ENCODE results near the gene SLC35A3.
"Not testable (repeated sequence)": the region's sequence is repeated elsewhere in the genome, so short reads cannot be mapped to it uniquely, and the experiment has no call there.

SLC35A3 gene

GRCh38 chr1:99972066-99972465 is 2.3 kb downstream of the SLC35A3 start:
- not testable (repeated sequence) for DNase-seq (ENCODE audit: low read depth, low spot score)

DNA sequence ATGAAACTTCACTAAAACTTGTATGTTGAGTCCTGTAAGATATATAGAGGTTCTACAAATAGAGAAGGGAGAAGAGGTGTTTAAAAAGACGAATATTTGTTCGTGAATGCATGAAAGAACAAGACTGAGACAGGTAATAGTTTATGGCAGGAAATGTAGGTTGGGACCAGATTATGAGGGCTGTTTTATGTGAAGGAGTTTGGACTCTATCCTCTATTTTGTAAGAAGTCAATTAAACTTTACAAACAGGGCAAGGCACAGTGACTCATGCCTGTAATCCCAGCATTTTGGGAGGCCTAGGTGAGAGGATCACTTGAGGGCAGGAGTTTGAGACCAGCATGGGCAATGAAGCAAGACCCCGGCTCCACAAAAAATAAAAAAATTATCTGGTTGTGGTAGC is 5.7 kb downstream of the SLC35A3 start:
- no peak for DNase-seq (ENCODE audit: low read depth, low spot score)

- DNase-seq (ENCODE audit: low read depth, low spot score): not testable (repeated sequence)
These were observed 7.5 kb downstream of the SLC35A3 start for GRCh38 chr1:99977326-99977725.

DNA sequence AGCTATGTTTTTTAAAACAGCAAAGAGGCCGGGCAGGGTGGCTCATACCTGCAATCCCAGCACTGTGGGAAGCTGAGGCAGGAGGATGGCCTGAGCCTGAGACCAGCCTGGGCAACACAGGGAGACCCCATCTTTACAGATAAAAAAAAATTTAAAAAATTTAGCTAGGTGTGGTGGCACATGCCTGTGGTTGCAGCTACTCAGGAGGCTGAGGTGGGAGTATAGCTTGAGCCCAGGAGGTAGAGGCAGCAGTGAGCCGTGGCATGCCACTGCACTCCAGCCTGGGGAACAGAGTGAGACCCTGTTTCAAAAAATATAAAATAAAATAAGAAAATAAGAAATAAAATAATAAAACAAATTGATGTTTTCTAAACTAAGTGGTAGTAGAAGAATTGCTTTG is 8.4 kb downstream of the SLC35A3 start:
- DNase-seq (ENCODE audit: low read depth, low spot score): no peak

- DNase-seq (ENCODE audit: low read depth, low spot score): no peak
These were observed 9.3 kb downstream of the SLC35A3 start for GRCh38 chr1:99979091-99979490.

GRCh38 chr1:99980928-99981327 is 11.1 kb downstream of the SLC35A3 start:
- DNase-seq (ENCODE audit: low read depth, low spot score): no peak

DNA sequence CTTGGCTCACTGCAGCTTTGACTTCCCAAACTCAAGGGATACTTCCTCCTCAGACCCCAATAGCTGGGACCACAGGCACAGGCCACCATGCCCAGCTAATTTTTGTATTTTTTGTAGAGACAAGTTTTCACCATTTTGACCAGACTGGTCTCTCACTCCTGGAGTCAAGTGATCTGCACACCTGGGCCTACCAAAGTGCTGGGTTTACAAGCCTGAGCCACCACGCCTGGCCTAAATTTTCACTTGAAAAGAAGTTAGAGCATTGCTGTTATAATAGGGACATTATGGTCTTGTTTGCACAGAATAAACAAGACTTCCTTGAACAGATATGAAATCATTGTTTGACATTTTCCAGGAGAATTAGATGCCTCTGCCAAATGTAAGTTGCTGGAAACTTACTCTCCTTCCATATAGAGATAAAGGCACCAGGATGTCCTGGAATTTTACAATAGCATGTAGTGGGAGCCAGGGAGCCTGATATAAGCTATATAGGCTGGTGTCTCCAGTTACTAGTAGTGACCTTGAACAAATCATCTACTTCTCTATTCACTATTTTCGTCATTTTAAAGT is 16.9 kb downstream of the SLC35A3 start:
- no peak for DNase-seq (ENCODE audit: low read depth, low spot score)

- DNase-seq (ENCODE audit: low read depth, low spot score): no peak
These were observed 18.5 kb downstream of the SLC35A3 start for GRCh38 chr1:99988210-99988765.

GRCh38 chr1:99992044-99992722 is 22.4 kb downstream of the SLC35A3 start:
- no peak for DNase-seq (ENCODE audit: low read depth, low spot score)

DNA sequence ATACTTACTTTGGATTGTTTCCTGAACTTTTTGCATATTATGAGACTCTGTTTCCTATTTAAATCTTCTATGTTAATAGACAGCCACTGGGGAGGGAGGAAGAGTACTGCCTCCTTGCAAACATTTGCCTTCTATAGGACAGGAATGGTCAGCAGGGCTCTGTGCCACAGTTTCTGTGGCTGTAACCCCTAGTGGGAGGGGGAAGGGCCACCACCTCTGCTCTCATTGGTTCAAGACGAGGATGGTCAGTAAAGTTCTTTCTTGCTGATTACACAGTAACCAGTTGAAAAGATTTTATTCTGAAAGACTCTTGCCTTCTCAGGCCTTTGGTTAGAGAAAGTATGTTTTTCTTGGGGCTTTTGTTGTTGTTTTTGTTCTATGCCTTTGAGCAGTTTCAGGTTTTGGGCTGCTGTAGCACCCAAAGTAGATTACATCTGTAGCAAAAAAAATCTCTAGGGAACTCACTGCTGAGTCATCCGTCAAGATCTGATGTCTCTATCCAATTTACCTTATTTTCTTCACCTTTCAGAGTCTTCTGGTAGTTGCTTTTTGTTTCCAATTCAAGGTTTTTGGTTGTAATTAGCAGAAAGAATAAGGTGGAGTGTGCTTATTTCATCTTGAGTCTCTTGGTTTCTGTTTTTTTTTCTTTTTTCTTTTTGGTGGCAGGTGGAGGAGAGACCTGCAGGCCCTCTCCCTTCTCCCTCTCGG is 23.1 kb downstream of the SLC35A3 start:
- DNase-seq (ENCODE audit: low read depth, low spot score): no peak

DNA sequence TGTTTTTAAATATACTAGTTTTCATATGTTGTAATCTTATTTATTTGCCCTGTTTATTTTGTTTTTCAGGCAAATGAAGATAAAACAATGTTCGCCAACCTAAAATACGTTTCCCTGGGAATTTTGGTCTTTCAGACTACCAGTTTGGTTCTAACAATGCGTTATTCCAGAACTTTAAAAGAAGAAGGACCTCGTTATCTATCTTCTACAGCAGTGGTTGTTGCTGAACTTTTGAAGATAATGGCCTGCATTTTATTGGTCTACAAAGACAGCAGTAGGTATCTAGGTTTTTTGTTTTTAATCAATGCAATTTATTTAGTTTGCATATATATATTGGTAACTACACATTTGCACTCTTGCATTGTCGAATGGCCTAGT is 23.7 kb downstream of the SLC35A3 start:
- DNase-seq (ENCODE audit: low read depth, low spot score): no peak

DNA sequence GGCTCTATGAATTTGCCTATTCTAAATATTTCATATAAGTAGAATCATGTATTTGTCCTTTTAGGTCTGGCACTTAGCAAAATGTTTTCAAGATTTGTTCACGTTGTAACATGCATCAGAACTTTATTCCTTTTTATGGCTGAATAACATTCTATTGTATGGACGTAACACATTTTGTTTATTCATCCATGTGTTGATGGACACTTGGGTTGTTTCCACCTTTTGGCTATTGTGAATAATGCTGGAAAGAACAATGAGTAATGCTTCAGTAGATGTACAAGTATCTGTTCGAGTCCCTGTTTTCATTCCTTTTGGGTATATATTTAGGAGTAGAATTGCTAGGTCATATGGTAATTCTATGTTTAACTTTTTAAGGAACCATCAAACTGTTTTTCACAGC is 24.7 kb downstream of the SLC35A3 start:
- no peak for DNase-seq (ENCODE audit: low read depth, low spot score)

DNA sequence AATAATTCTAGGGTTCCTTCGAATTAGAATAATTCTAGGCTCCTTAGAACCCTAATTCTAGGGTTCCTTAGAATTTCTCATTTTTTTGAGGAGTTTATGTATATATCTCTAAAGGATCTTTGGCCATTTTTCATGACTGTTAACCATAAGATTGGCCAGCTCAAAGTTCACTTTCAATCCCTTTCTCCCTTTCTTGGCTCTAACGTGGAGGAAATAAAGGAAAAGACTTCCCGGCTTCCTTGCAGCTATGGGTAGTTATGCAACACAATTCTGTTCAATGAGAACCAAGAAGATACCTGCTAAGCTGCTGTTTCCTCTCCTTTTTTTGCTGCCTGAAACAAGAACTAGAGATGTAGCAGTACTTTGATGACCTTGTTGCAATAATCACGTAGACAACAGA is 27.2 kb downstream of the SLC35A3 start:
- DNase-seq (ENCODE audit: low read depth, low spot score): no peak

DNA sequence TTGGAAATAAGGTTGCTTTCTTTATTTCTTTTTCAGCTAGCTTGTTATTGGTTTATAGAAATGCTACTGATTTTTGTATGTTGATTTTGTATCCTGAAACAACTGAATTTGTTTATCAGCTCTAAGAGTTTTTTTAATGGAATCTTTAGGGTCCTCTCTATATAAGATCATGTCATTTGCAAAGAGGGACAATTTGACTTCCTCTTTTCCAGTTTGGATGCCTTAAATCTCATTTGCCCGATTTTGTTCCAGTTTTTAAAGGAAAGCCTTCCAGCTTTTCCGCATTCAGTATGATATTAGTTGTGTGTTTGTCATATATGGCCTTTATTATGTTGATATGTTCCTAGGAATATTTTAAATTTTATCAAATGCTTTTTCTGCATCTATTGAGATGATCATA is 31.7 kb downstream of the SLC35A3 start:
- no peak for DNase-seq (ENCODE audit: low read depth, low spot score)

DNA sequence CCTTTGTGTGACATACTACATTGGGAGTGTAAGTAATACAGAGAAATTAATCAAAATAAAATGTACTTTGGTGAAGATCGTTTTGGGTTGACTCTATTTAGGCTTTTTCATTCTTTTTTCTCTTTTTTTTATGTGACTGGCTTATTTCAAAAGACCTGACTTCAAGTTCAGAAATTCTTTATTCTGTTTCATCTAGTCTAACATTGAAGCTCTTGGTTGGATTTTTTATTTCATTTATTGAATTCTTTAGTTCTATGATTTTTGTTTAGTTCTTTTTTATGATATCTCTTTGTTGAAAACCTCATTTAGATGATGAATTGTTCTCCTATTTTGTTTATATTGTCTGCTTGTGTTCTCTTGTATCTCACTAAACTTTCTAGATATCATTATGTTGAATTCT is 35.6 kb downstream of the SLC35A3 start:
- DNase-seq (ENCODE audit: low read depth, low spot score): no peak

DNA sequence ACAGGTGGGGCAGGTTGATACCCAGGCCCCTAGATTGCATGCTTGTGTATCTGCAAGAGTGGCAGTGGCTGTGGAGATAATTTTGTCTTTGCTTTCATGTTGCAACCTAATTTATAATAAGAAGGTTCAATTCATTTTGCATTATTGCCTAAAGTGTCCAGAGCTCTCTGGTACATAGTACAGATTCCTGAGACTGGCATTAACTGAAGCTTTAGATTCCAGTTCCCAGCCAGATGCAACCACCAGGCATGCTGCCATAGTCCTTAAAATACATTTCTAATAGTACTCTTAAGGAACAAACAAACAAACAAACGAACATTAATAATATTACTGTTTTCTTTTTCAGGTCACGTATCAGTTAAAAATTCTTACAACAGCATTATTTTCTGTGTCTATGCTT is 36.9 kb downstream of the SLC35A3 start:
- no peak for DNase-seq (ENCODE audit: low read depth, low spot score)

- DNase-seq (ENCODE audit: low read depth, low spot score): no peak
These were observed 39.7 kb downstream of the SLC35A3 start for GRCh38 chr1:100009458-100009857.

GRCh38 chr1:100010804-100011203 is 41.0 kb downstream of the SLC35A3 start:
- no peak for DNase-seq (ENCODE audit: low read depth, low spot score)

- no peak for DNase-seq (ENCODE audit: low read depth, low spot score)
These were observed 49.4 kb downstream of the SLC35A3 start for GRCh38 chr1:100019220-100019619.

DNA sequence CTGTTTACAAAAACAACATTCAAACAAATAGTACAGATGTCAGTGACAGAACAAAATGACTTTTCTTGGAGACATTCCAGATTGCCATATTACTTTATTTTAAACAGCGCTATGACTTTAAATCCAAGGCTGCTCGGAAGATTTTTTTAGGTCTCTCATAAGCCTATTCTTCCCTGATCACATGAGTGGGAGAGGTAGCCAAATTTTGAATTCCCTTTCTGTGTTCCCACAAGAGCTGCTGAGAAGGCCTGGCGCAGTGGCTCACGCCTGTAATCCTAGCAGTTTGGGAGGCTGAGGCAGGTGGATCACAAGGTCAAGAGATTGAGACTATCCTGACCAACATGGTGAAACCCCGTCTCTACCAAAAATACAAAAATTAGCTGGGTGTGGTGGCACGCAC is 53.7 kb downstream of the SLC35A3 start:
- DNase-seq (ENCODE audit: low read depth, low spot score): no peak

GRCh38 chr1:100027212-100027611 is 57.4 kb downstream of the SLC35A3 start:
- no peak for DNase-seq (ENCODE audit: low read depth, low spot score)

- DNase-seq (ENCODE audit: low read depth, low spot score): no peak
These were observed 59.0 kb downstream of the SLC35A3 start for GRCh38 chr1:100028765-100029164.

GRCh38 chr1:100034470-100034869 is 64.7 kb downstream of the SLC35A3 start:
- DNase-seq (ENCODE audit: low read depth, low spot score): no peak

Data from ELF-1 (cell line).